ENCODE measurements around the gene MB21D2.

- TF ChIP-seq CTCF (conservative IDR thresholded peaks at IDR 0.05; ENCODE audit: low read length) (no peak), EZH2phosphoT487 (IDR thresholded peaks at IDR 0.05; ENCODE audit: borderline replicate concordance) (no peak)
These were observed 54.6 kb downstream of the MB21D2 start for GRCh38 chr3:192863091-192863420.

Data from Loucy (cell line).